ENCODE results near the gene ADAMTS4.

ADAMTS4 gene

GRCh38 chr1:161187311-161187710, 11.5 kb downstream of the ADAMTS4 start:
- TF ChIP-seq CTCF (IDR thresholded peaks at IDR 0.05; ENCODE audit: extremely low read depth, insufficient read depth, missing control alignments): no peak
- in situ Hi-C loops (cut with MboI; ENCODE audit: low pct_unique_long_range_greater_than_20kb, low sequenced_read_pairs, unreplicated experiment): loop anchor here (25.0 kb wide), 1 partner anchor 525 kb away; the partner anchor contains the start of genes FCRLA and FCRLB
- no peak for DNase-seq (ENCODE audit: low spot score)

GRCh38 chr1:161185732-161186311, 13.0 kb downstream of the ADAMTS4 start:
- DNase-seq (ENCODE audit: low spot score): no peak
- in situ Hi-C loops (cut with MboI; ENCODE audit: low pct_unique_long_range_greater_than_20kb, low sequenced_read_pairs, unreplicated experiment): loop anchor here (25.0 kb wide), 1 partner anchor 526 kb away; the partner anchor contains the start of genes FCRLA and FCRLB
- no peak for TF ChIP-seq CTCF (IDR thresholded peaks at IDR 0.05; ENCODE audit: extremely low read depth, insufficient read depth, missing control alignments)

- no peak for TF ChIP-seq CTCF (IDR thresholded peaks at IDR 0.05; ENCODE audit: extremely low read depth, insufficient read depth, missing control alignments)
- in situ Hi-C loops (cut with MboI; ENCODE audit: low pct_unique_long_range_greater_than_20kb, low sequenced_read_pairs, unreplicated experiment): loop anchor here (25.0 kb wide), 1 partner anchor 527 kb away; the partner anchor contains the start of genes FCRLA and FCRLB
- DNase-seq (ENCODE audit: low spot score): peak; percentile 88
Measured at GRCh38 chr1:161185282-161185682, 13.6 kb downstream of the ADAMTS4 start.

GRCh38 chr1:161182214-161182613, 16.6 kb downstream of the ADAMTS4 start:
- no peak for TF ChIP-seq CTCF (IDR thresholded peaks at IDR 0.05; ENCODE audit: extremely low read depth, insufficient read depth, missing control alignments)
- in situ Hi-C loops (cut with MboI; ENCODE audit: low pct_unique_long_range_greater_than_20kb, low sequenced_read_pairs, unreplicated experiment): loop anchor here (25.0 kb wide), 1 partner anchor 530 kb away; the partner anchor contains the start of genes FCRLA and FCRLB
- no peak for DNase-seq (ENCODE audit: low spot score)

- in situ Hi-C loops (cut with MboI; ENCODE audit: low pct_unique_long_range_greater_than_20kb, low sequenced_read_pairs, unreplicated experiment): loop anchor here (25.0 kb wide), 1 partner anchor 532 kb away; the partner anchor contains the start of genes FCRLA and FCRLB
- no peak for DNase-seq (ENCODE audit: low spot score)
- peak; percentile 37 for TF ChIP-seq CTCF (IDR thresholded peaks at IDR 0.05; ENCODE audit: extremely low read depth, insufficient read depth, missing control alignments)
Measured at GRCh38 chr1:161180639-161181038, 18.2 kb downstream of the ADAMTS4 start.

- TF ChIP-seq CTCF (IDR thresholded peaks at IDR 0.05; ENCODE audit: extremely low read depth, insufficient read depth, missing control alignments): no peak
- DNase-seq (ENCODE audit: low spot score): no peak
- in situ Hi-C loops (cut with MboI; ENCODE audit: low pct_unique_long_range_greater_than_20kb, low sequenced_read_pairs, unreplicated experiment): loop anchor here (25.0 kb wide), 1 partner anchor 533 kb away; the partner anchor contains the start of genes FCRLA and FCRLB
Measured at GRCh38 chr1:161179698-161180097, 19.2 kb downstream of the ADAMTS4 start.
